Vagina (tissue), 2 donors: ENCODE measurements around the gene PRUNE1.

Source experiments
- CTCF ChIP-seq, 3 experiments: fragments of 450-650 bp in 2 of 3; fragments of 200-600 bp in 1 of 3; sonication (generic) in 1 of 3; IDR thresholded peaks; one replicate each; pipeline ENCODE4 v1.5.1; 2017 to 2019; ENCODE audit warnings: antibody characterized with exemption in 3 of 3, mild to moderate bottlenecking in 2 of 3, moderate library complexity in 2 of 3
- POLR2A ChIP-seq, 2 donors: fragments of 450-650 bp; IDR thresholded peaks; one replicate each; pipeline ENCODE4 v1.6.1; 2017; ENCODE audit warnings: antibody characterized with exemption in 2 of 2, mild to moderate bottlenecking in 2 of 2, moderate library complexity in 2 of 2
- POLR2AphosphoS5 ChIP-seq, 2 donors: sonication (generic); formaldehyde crosslinking; IDR thresholded peaks; one replicate each; pipeline ENCODE4 v1.9.0; 2017; ENCODE audit warnings: antibody characterized with exemption in 2 of 2, mild to moderate bottlenecking in 2 of 2, low read depth in 1 of 2; ENCODE audit not compliant: insufficient read depth in 1 of 2

GRCh38 chr1:151056149-151056548, 47.9 kb downstream of the PRUNE1 start:
- TF ChIP-seq CTCF (IDR thresholded peaks at IDR 0.05) (no peak), POLR2AphosphoS5 (IDR thresholded peaks at IDR 0.05; ENCODE audit: insufficient read depth in 1 of 2, low read depth in 1 of 2) (no peak), POLR2A (IDR thresholded peaks at IDR 0.05) (no peak)
